ENCODE results near the gene KIRREL3. TPM values are rescaled to one million over a fixed set of nuclear protein-coding genes. Genes with fewer than 3 reads are reported as not detected.

Gene KIRREL3
- polyA plus RNA-seq, 1 of the 3 experiments (the other 2 are of a cell fraction) = 3.7 TPM

- POLR2A ChIA-PET = no interaction called here
Observed at GRCh38 chr11:126655807-126656128, 344.8 kb downstream of the KIRREL3 start.

DNA sequence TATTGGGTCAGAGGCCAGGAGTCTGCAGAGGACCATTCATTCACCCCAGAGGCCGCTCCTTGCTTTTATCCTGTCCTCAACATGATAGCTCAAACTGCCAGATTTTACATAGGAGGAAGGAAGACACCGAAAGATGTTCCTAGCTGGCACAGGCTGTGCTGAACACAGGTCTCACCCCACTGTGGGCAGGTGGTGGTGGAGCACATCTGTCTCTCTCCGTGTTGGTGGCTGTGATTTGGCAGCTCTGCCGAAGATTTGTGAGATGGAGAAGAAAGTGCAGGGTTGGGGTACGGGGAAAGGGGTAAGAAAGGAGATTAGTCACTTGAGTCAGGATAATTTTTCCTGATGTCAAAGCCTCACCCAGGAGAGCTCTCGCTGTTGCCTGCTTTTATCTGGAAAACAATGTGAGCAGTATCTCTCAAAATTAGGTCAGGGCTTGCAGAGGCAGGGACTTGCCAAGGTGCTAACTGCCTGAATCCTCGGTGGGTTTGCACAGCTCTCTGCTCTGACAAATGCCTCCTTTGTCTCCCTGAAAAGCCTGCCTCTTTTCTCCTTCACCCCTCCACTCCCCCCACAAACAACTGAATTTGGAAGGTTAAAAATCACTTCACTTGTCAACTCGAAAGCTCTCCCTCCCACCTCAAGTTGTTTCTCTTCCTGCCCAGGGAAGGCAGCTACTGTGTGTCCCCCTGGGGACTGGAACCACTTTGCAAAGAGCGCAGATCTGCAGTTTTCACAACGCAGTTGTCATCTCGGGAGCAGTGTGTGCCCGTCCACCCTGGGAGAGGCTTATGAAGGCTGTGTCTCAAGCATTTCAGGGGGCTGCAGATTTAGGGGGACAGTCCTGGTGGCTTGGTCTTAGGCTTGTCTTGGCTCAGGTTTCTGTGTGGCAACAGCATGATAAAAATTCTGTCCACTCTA, 345.4 kb downstream of the KIRREL3 start:
- CTCF ChIA-PET = interaction anchor here (0.9 to 1.3 kb wide), 3 partner anchors 8 to 349 kb away, joined by 3 read pairs; no protein-coding TSS in a partner anchor
- H2AFZ ChIP-seq (ENCODE audit: low read depth) = no peak overlapping the region
- POLR2A ChIA-PET = interaction anchor here (0.8 kb wide), 1 partner anchor 17 kb away, joined by 3 read pairs; no protein-coding TSS in a partner anchor
- TF ChIP-seq NFIC (IDR thresholded peaks at IDR 0.05; ENCODE audit: borderline replicate concordance) (no peak), GATA2 (CRISPR knock-in tag; IDR thresholded peaks at IDR 0.05) (no peak), MEF2A (IDR thresholded peaks at IDR 0.05; ENCODE audit: borderline replicate concordance, low read depth) (no peak), FOXJ3 (CRISPR knock-in tag; IDR thresholded peaks at IDR 0.05) (no peak), TAF1 (IDR thresholded peaks at IDR 0.05; ENCODE audit: borderline replicate concordance, low read depth, low read length) (no peak), CHD2 (IDR thresholded peaks at IDR 0.05; ENCODE audit: low read length, partially characterized antibody) (no peak), RAD21 (IDR thresholded peaks at IDR 0.05; ENCODE audit: low read length) (no peak), POLR2AphosphoS5 (IDR thresholded peaks at IDR 0.05; ENCODE audit: low read depth, low read length) (no peak), RCOR1 (IDR thresholded peaks at IDR 0.05; ENCODE audit: low read length) (no peak), NRF1 (IDR thresholded peaks at IDR 0.05; ENCODE audit: low read depth, low read length) (no peak), EP300 (IDR thresholded peaks at IDR 0.05; ENCODE audit: borderline replicate concordance in 1 of 2, low read depth in 1 of 2, low read length in 1 of 2) (no peak), SMC3 (IDR thresholded peaks at IDR 0.05; ENCODE audit: low read depth, low read length) (no peak), GABPA (IDR thresholded peaks at IDR 0.05; ENCODE audit: low read depth) (no peak), REST (IDR thresholded peaks at IDR 0.05; ENCODE audit: low read depth, low read length) (no peak)
- TF ChIP-seq, protein P1, sequence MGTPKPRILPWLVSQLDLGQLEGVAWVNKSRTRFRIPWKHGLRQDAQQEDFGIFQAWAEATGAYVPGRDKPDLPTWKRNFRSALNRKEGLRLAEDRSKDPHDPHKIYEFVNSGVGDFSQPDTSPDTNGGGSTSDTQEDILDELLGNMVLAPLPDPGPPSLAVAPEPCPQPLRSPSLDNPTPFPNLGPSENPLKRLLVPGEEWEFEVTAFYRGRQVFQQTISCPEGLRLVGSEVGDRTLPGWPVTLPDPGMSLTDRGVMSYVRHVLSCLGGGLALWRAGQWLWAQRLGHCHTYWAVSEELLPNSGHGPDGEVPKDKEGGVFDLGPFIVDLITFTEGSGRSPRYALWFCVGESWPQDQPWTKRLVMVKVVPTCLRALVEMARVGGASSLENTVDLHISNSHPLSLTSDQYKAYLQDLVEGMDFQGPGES (IDR thresholded peaks at IDR 0.05; ENCODE audit: low read depth, low read length) = no peak

More at GRCh38 chr11:126655807-126656128, 344.8 kb downstream of the KIRREL3 start:
- Histone ChIP-seq H3K4me1 (ENCODE audit: control insufficient read depth in 1 of 2, insufficient read depth in 2 of 2, low read depth in 1 of 2, low read length in 1 of 2) (peaks cover 2 to 4% of the 10 kb centered on the region in 2 experiments; a peak in 3 of 4 replicates), H3K9me2 (no peaks in the 10 kb centered on the region), H3K4me2 (no peak overlapping the region), H3F3A (replicated peaks; ENCODE audit: insufficient read depth) (no peaks in the 10 kb centered on the region), H3K36me3 (replicated peaks in 1 of 2; ENCODE audit: control insufficient read depth in 1 of 2, insufficient read depth in 2 of 2, low read length in 1 of 2) (no peaks in the 10 kb centered on the region), H3K4me3 (ENCODE audit: low read depth in 2 of 2, low read length in 1 of 2) (no peak overlapping the region), H3K27me3 (ENCODE audit: insufficient read depth) (no peaks in the 10 kb centered on the region), H3K79me2 (ENCODE audit: insufficient read depth) (no peaks in the 10 kb centered on the region), H4K20me1 (ENCODE audit: insufficient read depth) (no peaks in the 10 kb centered on the region), H3K9ac (no peak overlapping the region), H3K27ac (ENCODE audit: low read depth in 2 of 2, low read length in 1 of 2) (no peak overlapping the region), H2AFZ (ENCODE audit: low read depth) (no peak overlapping the region), H3K9me3 (no peaks in the 10 kb centered on the region)
- WGBS (ENCODE audit: low lambda C conversion rate) = 75% methylated on average over 2 of the region's 2 CpGs
- CTCF ChIA-PET = interaction anchor here (0.9 to 1.3 kb wide), 3 partner anchors 7 to 348 kb away, joined by 3 read pairs; no protein-coding TSS in a partner anchor
- no peak for TF ChIP-seq GABPA (IDR thresholded peaks at IDR 0.05; ENCODE audit: low read depth)
- no peak for TF ChIP-seq NFIC (IDR thresholded peaks at IDR 0.05; ENCODE audit: borderline replicate concordance)
- no peak for TF ChIP-seq CTCF (IDR thresholded peaks at IDR 0.05)
- TF ChIP-seq TAF1 (IDR thresholded peaks at IDR 0.05; ENCODE audit: borderline replicate concordance, low read depth, low read length) = no peak
- DNase-seq = no peak

More for the DNA sequence above, 345.4 kb downstream of the KIRREL3 start:
- WGBS (ENCODE audit: low lambda C conversion rate) = 61% methylated on average over 9 of the region's 12 CpGs
- Histone ChIP-seq H3K36me3 (replicated peaks in 1 of 2; ENCODE audit: control insufficient read depth in 1 of 2, insufficient read depth in 2 of 2, low read length in 1 of 2) (no peaks in the 10 kb centered on the region), H3F3A (replicated peaks; ENCODE audit: insufficient read depth) (no peaks in the 10 kb centered on the region), H3K27ac (ENCODE audit: low read depth in 2 of 2, low read length in 1 of 2) (no peak overlapping the region), H3K9me2 (no peaks in the 10 kb centered on the region), H3K4me1 (ENCODE audit: control insufficient read depth in 1 of 2, insufficient read depth in 2 of 2, low read depth in 1 of 2, low read length in 1 of 2) (peaks cover 2 to 4% of the 10 kb centered on the region in 2 experiments; a peak in 2 of 4 replicates), H3K9me3 (no peaks in the 10 kb centered on the region), H3K4me2 (no peak overlapping the region), H4K20me1 (ENCODE audit: insufficient read depth) (no peaks in the 10 kb centered on the region), H3K9ac (no peak overlapping the region), H3K79me2 (ENCODE audit: insufficient read depth) (no peaks in the 10 kb centered on the region), H3K4me3 (ENCODE audit: low read depth in 2 of 2, low read length in 1 of 2) (no peak overlapping the region), H3K27me3 (ENCODE audit: insufficient read depth) (no peaks in the 10 kb centered on the region)
- DNase-seq = no peak

Measured in SK-N-SH (cell line).